IMR-90 (cell line): ENCODE data around the gene LRRC8C. TPM values are rescaled to one million over a fixed set of nuclear protein-coding genes. Genes with fewer than 3 reads are reported as not detected.
A peak's percentile ranks its signal among the peaks of the same experiment; 100 is the strongest.

Source experiments
- ATAC-seq: fragments of 200-7000 bp; cut with Tn5 transposase; 2 replicates; pipeline ENCODE4 v1.9.1; 2020; ENCODE audit warnings: low read depth, mild to moderate bottlenecking, moderate library complexity
- BruUV-seq: library from RNA; stranded (reverse); fragments of 400-500 nt; replicated peaks from 2 replicates; lab custom pipeline; 2021; lab: Mats Ljungman, UMichigan
- CTCF ChIA-PET: fragments of 300-600 bp; formaldehyde crosslinking; extraction: SDS; loops from one replicate; lab custom pipeline; 2021; ENCODE audit warnings: antibody characterized with exemption; lab: Yijun Ruan, JAX
- POLR2A ChIA-PET: fragments of 300-600 bp; sonication (Branson Sonifier 250); formaldehyde crosslinking; loops from one replicate; lab custom pipeline; 2022; ENCODE audit warnings: antibody characterized with exemption; ENCODE audit not compliant: unreplicated experiment; lab: Charles Lee
- DNase-seq: peaks from one replicate; pipeline ENCODE4 v3.0.0; 2013
- H2AFZ ChIP-seq: replicated peaks from 2 replicates; pipeline ENCODE3; 2013; ENCODE audit warnings: low read length, mild to moderate bottlenecking; ENCODE audit not compliant: poor library complexity
- H2AK5ac ChIP-seq: 2 replicates; pipeline ENCODE4 v1.6.1; 2013; ENCODE audit warnings: low read depth, low read length, inconsistent platforms
- H2AK9ac ChIP-seq: replicated peaks from 2 replicates; pipeline ENCODE3; 2013; ENCODE audit warnings: mild to moderate bottlenecking, low read depth, low read length, moderate library complexity; ENCODE audit not compliant: poor library complexity
- H2BK120ac ChIP-seq: 2 replicates; pipeline ENCODE4 v1.6.1; 2013; ENCODE audit warnings: low read depth, low read length, inconsistent platforms
- H2BK15ac ChIP-seq: 3 replicates; pipeline ENCODE4 v1.6.1; 2013; ENCODE audit warnings: low read depth, low read length, inconsistent platforms
- H2BK20ac ChIP-seq: 2 replicates; pipeline ENCODE4 v1.6.1; 2013; ENCODE audit warnings: low read depth, mild to moderate bottlenecking, inconsistent platforms, low read length, moderate library complexity
- H2BK5ac ChIP-seq: 2 replicates; pipeline ENCODE4 v1.6.1; 2013; ENCODE audit warnings: mild to moderate bottlenecking, low read depth, low read length, inconsistent platforms; ENCODE audit not compliant: poor library complexity, severe bottlenecking
- H3K14ac ChIP-seq: replicated peaks from 2 replicates; pipeline ENCODE4 v1.6.1; 2013; ENCODE audit warnings: low read depth, low read length, inconsistent platforms
- H3K18ac ChIP-seq: 2 replicates; pipeline ENCODE4 v1.6.1; 2013; ENCODE audit warnings: low read depth, low read length, control low read depth
- H3K23ac ChIP-seq: 2 replicates; pipeline ENCODE4 v1.6.1; 2013; ENCODE audit warnings: low read depth, low read length, inconsistent platforms
- H3K27ac ChIP-seq: 2 replicates; pipeline ENCODE4 v1.5.1; 2013; ENCODE audit warnings: mild to moderate bottlenecking, control low read depth, low read length; ENCODE audit not compliant: insufficient read depth
- H3K27me3 ChIP-seq: 2 replicates; pipeline ENCODE4 v1.6.1; 2013; ENCODE audit warnings: low read length; ENCODE audit not compliant: control insufficient read depth, insufficient read depth
- H3K36me3 ChIP-seq: 2 replicates; pipeline ENCODE4 v1.6.1; 2013; ENCODE audit warnings: low read length, mixed read lengths; ENCODE audit not compliant: control insufficient read depth, insufficient read depth
- H3K4ac ChIP-seq: 2 replicates; pipeline ENCODE4 v1.6.1; 2013; ENCODE audit warnings: low read depth, low read length, inconsistent platforms
- H3K4me1 ChIP-seq: 2 replicates; pipeline ENCODE4 v1.6.1; 2013; ENCODE audit warnings: low read length, mixed read lengths; ENCODE audit not compliant: control insufficient read depth, insufficient read depth
- H3K4me2 ChIP-seq: 2 replicates; pipeline ENCODE4 v1.6.1; 2013; ENCODE audit warnings: low read depth, mild to moderate bottlenecking, control low read depth, low read length, moderate library complexity
- H3K4me3 ChIP-seq: 2 replicates; pipeline ENCODE4 v1.5.1; 2013; ENCODE audit warnings: low read depth, mild to moderate bottlenecking, control low read depth, low read length, moderate library complexity; ENCODE audit not compliant: insufficient read depth
- H3K56ac ChIP-seq: 2 replicates; pipeline ENCODE4 v1.6.1; 2013; ENCODE audit warnings: low read length, inconsistent platforms; ENCODE audit not compliant: insufficient read depth; ENCODE audit errors: extremely low read depth
- H3K79me1 ChIP-seq, 2 experiments: 2 replicates each; pipeline ENCODE4 v1.6.1; 2013; ENCODE audit warnings: low read length in 2 of 2, inconsistent platforms in 1 of 2, low read depth in 1 of 2
- H3K9ac ChIP-seq: 2 replicates; pipeline ENCODE4 v1.6.1; 2013; ENCODE audit warnings: low read depth, low read length, control low read depth
- H3K9me1 ChIP-seq: 2 replicates; pipeline ENCODE4 v1.6.1; 2013; ENCODE audit warnings: low read length, inconsistent platforms; ENCODE audit not compliant: insufficient read depth
- H3K9me3 ChIP-seq: 2 replicates; pipeline ENCODE4 v1.6.1; 2013; ENCODE audit warnings: low read length; ENCODE audit not compliant: control insufficient read depth, insufficient read depth
- H4K20me1 ChIP-seq: 2 replicates; pipeline ENCODE4 v1.6.1; 2013; ENCODE audit warnings: low read length, inconsistent platforms; ENCODE audit not compliant: insufficient read depth
- H4K5ac ChIP-seq: 2 replicates; pipeline ENCODE4 v1.6.1; 2013; ENCODE audit warnings: mild to moderate bottlenecking, low read depth, low read length, control low read depth
- H4K8ac ChIP-seq, 2 experiments: 2 replicates each; pipeline ENCODE4 v1.6.1; 2013; ENCODE audit warnings: low read depth in 2 of 2, low read length in 2 of 2, control low read depth in 1 of 2, inconsistent platforms in 1 of 2
- H4K91ac ChIP-seq: 2 replicates; pipeline ENCODE4 v1.6.1; 2013; ENCODE audit warnings: low read depth, low read length, inconsistent platforms; ENCODE audit not compliant: insufficient read depth
- CHD1 ChIP-seq: IDR thresholded peaks from 2 replicates; pipeline ENCODE4 v1.6.1; 2012; ENCODE audit warnings: low read depth, low read length, improper control_type of control experiment
- NFE2L2 ChIP-seq: fragments of 150-350 bp; IDR thresholded peaks from 2 replicates; pipeline ENCODE4 v1.6.1; 2016; ENCODE audit warnings: low read depth, mild to moderate bottlenecking, low read length
- POLR2A ChIP-seq: IDR thresholded peaks from 2 replicates; pipeline ENCODE4 v1.6.1; 2012; ENCODE audit warnings: mild to moderate bottlenecking, low read depth, low read length
- RAD21 ChIP-seq: IDR thresholded peaks from 2 replicates; pipeline ENCODE4 v1.6.1; 2012; ENCODE audit warnings: low read length, improper control_type of control experiment
- RCOR1 ChIP-seq: IDR thresholded peaks from 2 replicates; pipeline ENCODE4 v1.6.1; 2012; ENCODE audit warnings: mild to moderate bottlenecking, low read length, improper control_type of control experiment; ENCODE audit not compliant: insufficient replicate concordance
- RFX5 ChIP-seq: IDR thresholded peaks from 2 replicates; pipeline ENCODE4 v1.8.0; 2012; ENCODE audit warnings: low read depth, mild to moderate bottlenecking, low read length, moderate library complexity
- SMC3 ChIP-seq: fragments of 150-350 bp; IDR thresholded peaks from 2 replicates; pipeline ENCODE4 v1.6.1; 2016; ENCODE audit warnings: low read depth, mild to moderate bottlenecking, antibody characterized with exemption, low read length, moderate library complexity
- WGBS, 2 experiments: methylation state at CpG; one replicate each; pipeline versions ENCODE4 v1.1.5 to v1.1.7; 2013; ENCODE audit warnings: missing lambda C conversion rate in 2 of 2; ENCODE audit not compliant: insufficient read length in 1 of 2; ENCODE audit errors: extremely low coverage in 2 of 2; 5-methylcytosine and 5-hydroxymethylcytosine counted together
- dilution Hi-C: fragments of 300-500 bp; cut with HindIII; formaldehyde crosslinking; loops from one replicate; pipeline ENCODE4 v1.14.3; 2018; ENCODE audit warnings: low sequenced_read_pairs; ENCODE audit not compliant: unreplicated experiment
- in situ Hi-C: fragments of 300-500 bp; cut with MboI; formaldehyde crosslinking; loops from 3 replicates; pipeline ENCODE4 v1.14.3; 2019; ENCODE audit warnings: low sequenced_read_pairs, inconsistent platforms, mixed read lengths
- intact Hi-C: fragments of 100-400 bp; cut with micrococcal nuclease; formaldehyde crosslinking; loops from 2 replicates; pipeline ENCODE4 v1.10.0; 2022
- polyA plus RNA-seq, 3 experiments: library from polyadenylated mRNA; depleted of rRNA; stranded (reverse); fragments of >200 nt; gene quantifications; 2 replicates each; pipeline ENCODE4 v1.2.3, GENCODE V29; 2012; ENCODE audit warnings: low replicate concordance in 1 of 3
- total RNA-seq: library from RNA; depleted of rRNA; stranded (reverse); fragments of >200 nt; gene quantifications from 2 replicates; pipeline ENCODE4 v1.2.3, GENCODE V29; 2012
- TF ChIP-seq, protein P1 (sequence below): conservative IDR thresholded peaks from 2 replicates; pipeline ENCODE4 v1.5.1; 2012; ENCODE audit warnings: mild to moderate bottlenecking, low read depth, low read length, improper control_type of control experiment
- TF ChIP-seq, protein P2 (sequence below): fragments of 150-350 bp; IDR thresholded peaks from 2 replicates; pipeline ENCODE4 v1.6.1; 2016; ENCODE audit warnings: low read depth, mild to moderate bottlenecking, low read length, moderate library complexity, borderline replicate concordance
- TF ChIP-seq, protein P3 (sequence below): fragments of 150-350 bp; IDR thresholded peaks from 2 replicates; pipeline ENCODE4 v1.6.1; 2017; ENCODE audit warnings: mild to moderate bottlenecking, antibody characterized with exemption, low read length, low read depth

Gene LRRC8C
- total and polyA plus RNA-seq, 2 of the 4 experiments (the other 2 are of a cell fraction) = 6.5 to 12.9 TPM

DNA sequence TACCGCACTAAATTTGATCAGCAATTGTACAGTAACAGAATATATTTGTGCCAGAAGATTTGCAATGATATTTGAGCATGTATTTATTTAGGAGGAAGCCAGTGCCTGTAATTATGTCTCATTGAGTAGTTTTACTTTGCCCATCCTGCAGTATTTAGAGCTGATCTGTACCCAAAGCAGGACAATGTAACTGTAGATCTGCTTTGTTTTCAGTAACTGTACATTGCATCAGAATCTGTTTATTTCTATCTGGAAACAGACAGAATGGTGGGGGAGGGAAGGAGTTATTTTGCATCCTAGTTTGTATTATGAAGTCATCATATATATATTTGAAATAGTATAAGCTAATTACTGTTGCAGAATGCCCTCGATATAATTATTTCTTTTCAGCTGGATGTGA lies 36.2 kb upstream of the LRRC8C start:
- Histone ChIP-seq H3K79me1 (no peaks in the 10 kb centered on the region), H3K27me3 (no peaks in the 10 kb centered on the region), H2AK5ac (no peak overlapping the region), H2BK15ac (no peak overlapping the region), H3K4me2 (no peak overlapping the region), H3K9me1 (no peaks in the 10 kb centered on the region), H3K23ac (no peak overlapping the region), H2BK20ac (no peak overlapping the region), H3K9ac (no peak overlapping the region), H2AFZ (no peak overlapping the region), H4K20me1 (no peaks in the 10 kb centered on the region), H3K36me3 (no peaks in the 10 kb centered on the region), H3K56ac (no peak overlapping the region), H3K4me1 (0 out of 2 replicates have a peak, but pooled peaks cover 2% of the 10 kb centered on the region), H3K27ac (no peak overlapping the region), H2BK120ac (no peak overlapping the region), H3K4ac (no peak overlapping the region), H3K4me3 (no peak overlapping the region), H2BK5ac (no peak overlapping the region), H3K14ac (no peak overlapping the region), H4K91ac (no peak overlapping the region), H4K8ac (no peak overlapping the region), H4K5ac (no peak overlapping the region), H3K18ac (no peak overlapping the region), H3K9me3 (no peaks in the 10 kb centered on the region), H2AK9ac (no peak overlapping the region)
- no peak for DNase-seq
- peak; percentile 21; the same call in 1 of the 2 replicates for ATAC-seq
- BruUV-seq = no TSS peak
- ChIA-PET POLR2A (interaction anchor here (0.9 kb wide), 1 partner anchor 166 kb away, joined by 4 read pairs; no protein-coding TSS in a partner anchor), CTCF (no interaction called here)
- in situ Hi-C loops (no loop called here), intact Hi-C loops (no loop called here), dilution Hi-C loops (loop anchor here (25.0 kb wide), 1 partner anchor 109 kb away; no protein-coding TSS in a partner anchor)
- WGBS, 2 experiments = no CpG with 5 or more reads among the region's 2 CpGs
- TF ChIP-seq, protein P1, sequence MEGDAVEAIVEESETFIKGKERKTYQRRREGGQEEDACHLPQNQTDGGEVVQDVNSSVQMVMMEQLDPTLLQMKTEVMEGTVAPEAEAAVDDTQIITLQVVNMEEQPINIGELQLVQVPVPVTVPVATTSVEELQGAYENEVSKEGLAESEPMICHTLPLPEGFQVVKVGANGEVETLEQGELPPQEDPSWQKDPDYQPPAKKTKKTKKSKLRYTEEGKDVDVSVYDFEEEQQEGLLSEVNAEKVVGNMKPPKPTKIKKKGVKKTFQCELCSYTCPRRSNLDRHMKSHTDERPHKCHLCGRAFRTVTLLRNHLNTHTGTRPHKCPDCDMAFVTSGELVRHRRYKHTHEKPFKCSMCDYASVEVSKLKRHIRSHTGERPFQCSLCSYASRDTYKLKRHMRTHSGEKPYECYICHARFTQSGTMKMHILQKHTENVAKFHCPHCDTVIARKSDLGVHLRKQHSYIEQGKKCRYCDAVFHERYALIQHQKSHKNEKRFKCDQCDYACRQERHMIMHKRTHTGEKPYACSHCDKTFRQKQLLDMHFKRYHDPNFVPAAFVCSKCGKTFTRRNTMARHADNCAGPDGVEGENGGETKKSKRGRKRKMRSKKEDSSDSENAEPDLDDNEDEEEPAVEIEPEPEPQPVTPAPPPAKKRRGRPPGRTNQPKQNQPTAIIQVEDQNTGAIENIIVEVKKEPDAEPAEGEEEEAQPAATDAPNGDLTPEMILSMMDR = no peak
- TF ChIP-seq CHD1 (no peak), POLR2A (no peak), NFE2L2 (no peak), RFX5 (no peak), RAD21 (no peak), RCOR1 (no peak), SMC3 (no peak)
- TF ChIP-seq, protein P2, sequence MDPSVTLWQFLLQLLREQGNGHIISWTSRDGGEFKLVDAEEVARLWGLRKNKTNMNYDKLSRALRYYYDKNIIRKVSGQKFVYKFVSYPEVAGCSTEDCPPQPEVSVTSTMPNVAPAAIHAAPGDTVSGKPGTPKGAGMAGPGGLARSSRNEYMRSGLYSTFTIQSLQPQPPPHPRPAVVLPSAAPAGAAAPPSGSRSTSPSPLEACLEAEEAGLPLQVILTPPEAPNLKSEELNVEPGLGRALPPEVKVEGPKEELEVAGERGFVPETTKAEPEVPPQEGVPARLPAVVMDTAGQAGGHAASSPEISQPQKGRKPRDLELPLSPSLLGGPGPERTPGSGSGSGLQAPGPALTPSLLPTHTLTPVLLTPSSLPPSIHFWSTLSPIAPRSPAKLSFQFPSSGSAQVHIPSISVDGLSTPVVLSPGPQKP = no peak
- TF ChIP-seq, protein P3, sequence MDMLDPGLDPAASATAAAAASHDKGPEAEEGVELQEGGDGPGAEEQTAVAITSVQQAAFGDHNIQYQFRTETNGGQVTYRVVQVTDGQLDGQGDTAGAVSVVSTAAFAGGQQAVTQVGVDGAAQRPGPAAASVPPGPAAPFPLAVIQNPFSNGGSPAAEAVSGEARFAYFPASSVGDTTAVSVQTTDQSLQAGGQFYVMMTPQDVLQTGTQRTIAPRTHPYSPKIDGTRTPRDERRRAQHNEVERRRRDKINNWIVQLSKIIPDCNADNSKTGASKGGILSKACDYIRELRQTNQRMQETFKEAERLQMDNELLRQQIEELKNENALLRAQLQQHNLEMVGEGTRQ = no peak
